ENCODE measurements around the gene KIRREL3.

GRCh38 chr11:126874276-126874675 lies 126.3 kb downstream of the KIRREL3 start:
- TF ChIP-seq CTCF (IDR thresholded peaks at IDR 0.05) = no peak
- no peak for TF ChIP-seq POLR2A (IDR thresholded peaks at IDR 0.05)

Data from testis (tissue), 2 donors.